ENCODE data around the gene HCAR3.
"Not testable (repeated sequence)": the region's sequence is repeated elsewhere in the genome, so short reads cannot be mapped to it uniquely, and the experiment has no call there.

Gene HCAR3

DNA sequence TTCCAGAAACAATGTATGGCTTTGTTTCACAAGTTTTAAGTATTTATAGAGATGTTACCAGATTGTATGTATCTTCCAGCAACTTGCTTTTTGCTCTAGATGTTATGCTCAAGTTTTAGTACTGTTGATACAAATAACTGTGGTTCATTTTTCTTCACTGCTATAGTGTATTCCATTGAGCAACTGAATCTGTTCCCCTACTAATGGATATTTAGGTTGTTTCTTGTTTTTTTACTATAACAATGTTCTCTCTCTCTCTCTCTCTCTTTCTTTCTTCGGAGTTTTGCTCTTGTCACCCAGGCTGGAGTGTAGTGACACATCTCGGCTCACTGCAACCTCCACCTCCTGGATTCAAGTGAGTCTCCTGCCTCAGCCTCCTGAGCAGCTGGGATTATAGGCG, 30.1 kb downstream of the HCAR3 start:
- no peaks in the 10 kb centered on the region for H3K9me3 ChIP-seq
- H3K4me3 ChIP-seq (ENCODE audit: low read depth in 1 of 2, low read length in 1 of 2), result no peak overlapping the region
- no peak overlapping the region for H3K27ac ChIP-seq
- no peaks in the 10 kb centered on the region for H3K36me3 ChIP-seq
- H3K27me3 ChIP-seq, result no peaks in the 10 kb centered on the region
- TF ChIP-seq, protein P1, sequence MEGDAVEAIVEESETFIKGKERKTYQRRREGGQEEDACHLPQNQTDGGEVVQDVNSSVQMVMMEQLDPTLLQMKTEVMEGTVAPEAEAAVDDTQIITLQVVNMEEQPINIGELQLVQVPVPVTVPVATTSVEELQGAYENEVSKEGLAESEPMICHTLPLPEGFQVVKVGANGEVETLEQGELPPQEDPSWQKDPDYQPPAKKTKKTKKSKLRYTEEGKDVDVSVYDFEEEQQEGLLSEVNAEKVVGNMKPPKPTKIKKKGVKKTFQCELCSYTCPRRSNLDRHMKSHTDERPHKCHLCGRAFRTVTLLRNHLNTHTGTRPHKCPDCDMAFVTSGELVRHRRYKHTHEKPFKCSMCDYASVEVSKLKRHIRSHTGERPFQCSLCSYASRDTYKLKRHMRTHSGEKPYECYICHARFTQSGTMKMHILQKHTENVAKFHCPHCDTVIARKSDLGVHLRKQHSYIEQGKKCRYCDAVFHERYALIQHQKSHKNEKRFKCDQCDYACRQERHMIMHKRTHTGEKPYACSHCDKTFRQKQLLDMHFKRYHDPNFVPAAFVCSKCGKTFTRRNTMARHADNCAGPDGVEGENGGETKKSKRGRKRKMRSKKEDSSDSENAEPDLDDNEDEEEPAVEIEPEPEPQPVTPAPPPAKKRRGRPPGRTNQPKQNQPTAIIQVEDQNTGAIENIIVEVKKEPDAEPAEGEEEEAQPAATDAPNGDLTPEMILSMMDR (IDR thresholded peaks at IDR 0.05), result no peak
- H3K4me1 ChIP-seq (ENCODE audit: control insufficient read depth in 1 of 2, insufficient read depth in 1 of 2, low read depth in 1 of 2, low read length in 1 of 2), result peaks cover 20 to 21% of the 10 kb centered on the region in 2 experiments

GRCh38 chr12:122684297-122684813, 32.3 kb downstream of the HCAR3 start:
- H3K4me3 ChIP-seq (ENCODE audit: low read depth in 1 of 2, low read length in 1 of 2), result no peak overlapping the region
- no peaks in the 10 kb centered on the region for H3K27me3 ChIP-seq
- TF ChIP-seq, protein P1 (IDR thresholded peaks at IDR 0.05), result no peak
- H3K36me3 ChIP-seq, result no peaks in the 10 kb centered on the region
- H3K27ac ChIP-seq, result no peak overlapping the region
- H3K4me1 ChIP-seq (ENCODE audit: control insufficient read depth in 1 of 2, insufficient read depth in 1 of 2, low read depth in 1 of 2, low read length in 1 of 2), result peaks cover 40 to 41% of the 10 kb centered on the region in 2 experiments
- H3K9me3 ChIP-seq, result no peaks in the 10 kb centered on the region

DNA sequence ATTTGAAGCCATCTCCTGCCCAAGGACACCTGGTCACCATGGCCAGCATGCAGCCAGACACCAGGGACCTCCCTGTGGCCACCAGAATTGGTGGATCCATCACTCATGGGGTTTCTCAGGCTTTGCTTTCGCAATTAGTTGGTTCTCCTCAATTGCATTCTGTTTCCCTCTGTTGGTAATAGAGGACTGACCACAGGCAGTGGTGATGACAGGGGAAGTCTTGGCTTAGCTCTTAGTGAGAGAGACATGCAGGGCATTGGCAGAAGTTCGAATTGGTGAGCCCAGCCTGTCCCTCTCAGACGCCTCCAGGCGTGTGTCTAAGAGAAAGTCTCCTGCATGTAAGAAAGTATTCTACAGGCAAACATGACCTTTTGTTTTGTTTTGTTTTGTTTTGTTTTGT, 34.8 kb downstream of the HCAR3 start:
- TF ChIP-seq, protein P1 (IDR thresholded peaks at IDR 0.05), result peak; percentile 21
- Histone ChIP-seq H3K36me3 (no peaks in the 10 kb centered on the region), H3K9me3 (no peaks in the 10 kb centered on the region), H3K27ac (peak overlapping the region; percentile 85), H3K27me3 (no peaks in the 10 kb centered on the region), H3K4me3 (ENCODE audit: low read depth in 1 of 2, low read length in 1 of 2) (peak overlapping the region; percentile 3 to 35), H3K4me1 (ENCODE audit: control insufficient read depth in 1 of 2, insufficient read depth in 1 of 2, low read depth in 1 of 2, low read length in 1 of 2) (peaks cover 54 to 58% of the 10 kb centered on the region in 2 experiments)

DNA sequence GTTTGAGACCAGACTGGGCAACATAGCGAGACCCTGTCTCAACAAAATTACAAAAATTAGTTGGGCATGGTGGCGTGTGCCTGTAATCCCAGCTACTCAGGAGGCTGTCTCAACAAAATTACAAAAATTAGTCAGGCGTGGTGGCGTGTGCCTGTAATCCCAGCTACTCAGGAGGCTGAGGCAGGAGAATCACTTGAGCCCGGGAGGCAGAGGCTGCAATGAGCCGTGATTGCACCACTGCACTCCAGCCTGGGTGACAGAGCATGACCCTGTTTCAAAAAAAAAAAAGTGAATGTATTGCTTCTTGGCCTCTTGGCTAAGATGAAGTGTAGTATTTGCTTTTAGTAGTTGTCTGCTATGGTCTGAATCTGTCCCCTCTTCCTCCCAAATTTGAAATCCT, 35.6 kb downstream of the HCAR3 start:
- H3K4me3 ChIP-seq (ENCODE audit: low read depth in 1 of 2, low read length in 1 of 2); H3K36me3 ChIP-seq; H3K9me3 ChIP-seq; H3K27me3 ChIP-seq: not testable (repeated sequence)
- Histone ChIP-seq H3K4me1 (ENCODE audit: control insufficient read depth in 1 of 2, insufficient read depth in 1 of 2, low read depth in 1 of 2, low read length in 1 of 2) (peaks cover 54 to 58% of the 10 kb centered on the region in 2 experiments), H3K27ac (peak overlapping the region; percentile 85)

GRCh38 chr12:122676781-122677180, 39.8 kb downstream of the HCAR3 start:
- H3K9me3 ChIP-seq; H3K27ac ChIP-seq; H3K4me3 ChIP-seq (ENCODE audit: low read depth in 1 of 2, low read length in 1 of 2): not testable (repeated sequence)

DNA sequence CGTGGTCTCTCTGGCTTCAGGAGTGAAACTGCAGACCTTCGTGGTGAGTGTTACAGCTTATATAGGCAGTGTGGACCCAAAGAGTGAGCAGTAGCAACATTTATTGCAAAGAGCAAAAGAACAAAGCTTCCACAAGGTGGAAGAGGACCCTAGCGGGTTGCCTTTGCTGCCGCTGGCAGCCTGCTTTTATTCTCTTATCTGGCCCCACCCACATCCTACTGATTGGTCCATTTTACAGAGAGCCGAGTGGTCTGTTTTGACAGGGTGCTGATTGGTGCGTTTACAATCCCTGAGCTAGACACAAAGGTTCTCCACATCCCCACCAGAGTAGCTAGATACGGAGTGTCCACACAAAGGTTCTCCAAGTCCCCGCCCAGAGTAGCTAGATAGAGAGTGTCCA, 40.6 kb downstream of the HCAR3 start:
- not testable (repeated sequence) for H3K27me3 ChIP-seq; H3K36me3 ChIP-seq; H3K9me3 ChIP-seq; H3K27ac ChIP-seq; H3K4me3 ChIP-seq (ENCODE audit: low read depth in 1 of 2, low read length in 1 of 2)
- peaks cover 31 to 33% of the 10 kb centered on the region in 2 experiments for H3K4me1 ChIP-seq (ENCODE audit: control insufficient read depth in 1 of 2, insufficient read depth in 1 of 2, low read depth in 1 of 2, low read length in 1 of 2)

More at GRCh38 chr12:122676781-122677180, 39.8 kb downstream of the HCAR3 start:
- peaks cover 39 to 41% of the 10 kb centered on the region in 2 experiments for H3K4me1 ChIP-seq (ENCODE audit: control insufficient read depth in 1 of 2, insufficient read depth in 1 of 2, low read depth in 1 of 2, low read length in 1 of 2)
- H3K27me3 ChIP-seq, H3K36me3 ChIP-seq: not testable (repeated sequence)

DNA sequence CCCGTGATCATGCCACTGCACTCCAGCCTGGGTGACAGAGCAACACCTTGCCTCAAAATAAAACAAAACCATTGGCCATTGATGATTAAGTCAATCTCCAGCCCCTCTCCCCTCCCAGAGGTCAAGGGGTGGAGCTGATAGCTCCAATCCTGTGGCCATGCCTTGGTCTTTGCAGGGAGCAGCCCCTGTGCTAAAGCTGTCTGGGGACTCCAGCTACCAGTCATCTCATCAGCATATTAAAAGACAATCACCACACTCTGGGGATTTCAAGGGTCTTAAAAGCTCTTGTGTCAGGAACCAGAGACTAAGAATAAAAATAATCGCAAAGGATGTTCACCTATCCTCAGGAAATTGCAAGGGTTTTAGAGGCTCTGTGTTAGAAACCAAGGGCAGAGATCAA, 44.1 kb downstream of the HCAR3 start:
- H3K36me3 ChIP-seq, result no peaks in the 10 kb centered on the region
- H3K27me3 ChIP-seq, result peaks cover 9% of the 10 kb centered on the region
- H3K4me1 ChIP-seq (ENCODE audit: control insufficient read depth in 1 of 2, insufficient read depth in 1 of 2, low read depth in 1 of 2, low read length in 1 of 2), result no peaks in the 10 kb centered on the region
- H3K27ac ChIP-seq, result no peak overlapping the region
- no peak overlapping the region for H3K4me3 ChIP-seq (ENCODE audit: low read depth in 1 of 2, low read length in 1 of 2)
- H3K9me3 ChIP-seq, result no peaks in the 10 kb centered on the region
- TF ChIP-seq, protein P1 (IDR thresholded peaks at IDR 0.05), result no peak

Measured in neutrophil (primary cell).